ENCODE measurements around the gene SH2D6.

The SH2D6 gene

GRCh38 chr2:85395912-85396475 lies 22.5 kb upstream of the SH2D6 start:
- Histone ChIP-seq H3K9me3 (ENCODE audit: control insufficient read depth, insufficient read depth, low read depth, low read length) (no peaks in the 10 kb centered on the region), H3K4me3 (ENCODE audit: low read depth, low read length) (no peak overlapping the region), H3K4me1 (ENCODE audit: control insufficient read depth, insufficient read depth, low read length) (no peaks in the 10 kb centered on the region), H3K36me3 (ENCODE audit: control insufficient read depth in 2 of 2, insufficient read depth in 1 of 2, low read length in 2 of 2) (peaks cover 0 to 6% of the 10 kb centered on the region in 2 experiments; a peak in 1 of 3 replicates), H3K27ac (ENCODE audit: extremely low read depth, low read depth, low read length) (no peak overlapping the region)
- CTCF ChIA-PET = no interaction called here
- POLR2A ChIA-PET = no interaction called here
- TF ChIP-seq ZNF223 (tag by site-specific recombination; IDR thresholded peaks at IDR 0.05) (no peak), EGR2 (tag by site-specific recombination; IDR thresholded peaks at IDR 0.05; ENCODE audit: low read depth) (no peak), ZNF19 (tag by site-specific recombination; IDR thresholded peaks at IDR 0.05; ENCODE audit: low read depth) (no peak), ZFP69B (tag by site-specific recombination; IDR thresholded peaks at IDR 0.05) (no peak), GLI2 (tag by site-specific recombination; IDR thresholded peaks at IDR 0.05; ENCODE audit: borderline replicate concordance, low read depth) (no peak), ZNF169 (tag by site-specific recombination; IDR thresholded peaks at IDR 0.05) (no peak), ZNF560 (tag by site-specific recombination; IDR thresholded peaks at IDR 0.05; ENCODE audit: borderline replicate concordance) (no peak)
- TF ChIP-seq, protein P1, sequence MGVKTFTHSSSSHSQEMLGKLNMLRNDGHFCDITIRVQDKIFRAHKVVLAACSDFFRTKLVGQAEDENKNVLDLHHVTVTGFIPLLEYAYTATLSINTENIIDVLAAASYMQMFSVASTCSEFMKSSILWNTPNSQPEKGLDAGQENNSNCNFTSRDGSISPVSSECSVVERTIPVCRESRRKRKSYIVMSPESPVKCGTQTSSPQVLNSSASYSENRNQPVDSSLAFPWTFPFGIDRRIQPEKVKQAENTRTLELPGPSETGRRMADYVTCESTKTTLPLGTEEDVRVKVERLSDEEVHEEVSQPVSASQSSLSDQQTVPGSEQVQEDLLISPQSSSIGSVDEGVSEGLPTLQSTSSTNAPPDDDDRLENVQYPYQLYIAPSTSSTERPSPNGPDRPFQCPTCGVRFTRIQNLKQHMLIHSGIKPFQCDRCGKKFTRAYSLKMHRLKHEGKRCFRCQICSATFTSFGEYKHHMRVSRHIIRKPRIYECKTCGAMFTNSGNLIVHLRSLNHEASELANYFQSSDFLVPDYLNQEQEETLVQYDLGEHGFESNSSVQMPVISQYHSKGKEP (tag by site-specific recombination; IDR thresholded peaks at IDR 0.05) = no peak

DNA sequence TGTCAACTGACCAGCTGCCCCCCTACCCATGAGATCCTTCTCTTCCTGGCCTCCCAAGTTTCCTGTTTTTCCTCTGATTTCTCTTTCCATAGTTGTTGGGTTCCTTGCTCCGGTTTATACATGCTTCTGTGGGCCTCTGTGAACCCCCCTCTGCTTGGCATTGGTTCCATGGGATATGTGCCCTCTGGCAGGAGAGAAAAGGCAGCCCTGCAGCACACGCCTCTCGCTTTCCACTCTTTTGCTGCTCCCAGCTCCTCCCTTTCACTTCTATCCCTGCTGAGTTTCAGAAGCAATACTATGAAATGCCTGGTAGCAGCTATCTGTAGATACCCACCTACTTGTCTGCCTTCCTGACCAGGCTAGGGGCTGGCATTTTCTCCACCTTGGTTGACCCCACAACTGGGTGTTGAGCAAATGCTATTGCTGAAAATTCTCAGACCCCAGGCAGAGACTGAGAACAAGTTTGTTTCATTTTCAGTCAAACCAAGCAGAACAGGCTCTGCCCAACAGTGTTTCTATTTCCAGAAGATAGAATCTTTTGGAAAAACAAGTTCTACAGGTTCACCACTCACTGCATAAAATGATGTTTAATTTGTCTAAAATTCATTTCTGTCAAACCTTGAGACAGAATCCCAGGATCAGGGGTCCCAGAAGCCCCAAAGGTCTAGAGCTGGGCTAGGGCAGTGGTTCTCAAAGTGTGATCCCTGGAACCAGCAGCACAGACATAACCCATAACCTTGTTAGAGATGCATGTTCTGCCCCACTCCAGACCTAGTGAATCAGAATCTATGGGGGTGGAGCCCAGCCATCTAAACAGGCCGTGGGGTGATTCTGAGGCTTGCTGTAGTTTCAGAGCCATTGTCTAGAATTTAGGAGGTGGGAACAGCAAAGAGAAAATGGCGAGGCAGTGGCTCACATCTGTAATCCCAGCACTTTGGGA lies 21.7 kb upstream of the SH2D6 start:
- H3K36me3 ChIP-seq (ENCODE audit: control insufficient read depth in 2 of 2, insufficient read depth in 1 of 2, low read length in 2 of 2) = peaks cover 0 to under 1% of the 10 kb centered on the region in 2 experiments; a peak in 1 of 3 replicates
- no peaks in the 10 kb centered on the region for H3K4me1 ChIP-seq (ENCODE audit: control insufficient read depth, insufficient read depth, low read length)
- no peak for TF ChIP-seq SETDB1 (IDR thresholded peaks at IDR 0.05; ENCODE audit: insufficient read length, low read length)
- TF ChIP-seq ZNF311 (tag by site-specific recombination; IDR thresholded peaks at IDR 0.05; ENCODE audit: borderline replicate concordance) = no peak
- no peak for TF ChIP-seq OSR2 (tag by site-specific recombination; IDR thresholded peaks at IDR 0.05)
- no peak for TF ChIP-seq YY2 (tag by site-specific recombination; IDR thresholded peaks at IDR 0.05)
- TF ChIP-seq ZNF530 (tag by site-specific recombination; IDR thresholded peaks at IDR 0.05; ENCODE audit: low read depth) = no peak
- TF ChIP-seq GFI1B (tag by site-specific recombination; IDR thresholded peaks at IDR 0.05) = no peak
- TF ChIP-seq, protein P2, sequence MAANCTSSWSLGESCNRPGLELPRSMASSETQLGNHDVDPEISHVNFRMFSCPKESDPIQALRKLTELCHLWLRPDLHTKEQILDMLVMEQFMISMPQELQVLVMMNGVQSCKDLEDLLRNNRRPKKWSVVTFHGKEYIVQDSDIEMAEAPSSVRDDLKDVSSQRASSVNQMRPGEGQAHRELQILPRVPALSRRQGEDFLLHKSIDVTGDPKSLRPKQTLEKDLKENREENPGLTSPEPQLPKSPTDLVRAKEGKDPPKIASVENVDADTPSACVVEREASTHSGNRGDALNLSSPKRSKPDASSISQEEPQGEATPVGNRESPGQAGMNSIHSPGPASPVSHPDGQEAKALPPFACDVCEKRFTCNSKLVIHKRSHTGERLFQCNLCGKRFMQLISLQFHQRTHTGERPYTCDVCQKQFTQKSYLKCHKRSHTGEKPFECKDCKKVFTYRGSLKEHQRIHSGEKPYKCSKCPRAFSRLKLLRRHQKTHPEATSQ (tag by site-specific recombination; IDR thresholded peaks at IDR 0.05) = no peak
- no peak for TF ChIP-seq EGR2 (tag by site-specific recombination; IDR thresholded peaks at IDR 0.05; ENCODE audit: low read depth)
- TF ChIP-seq KLF8 (tag by site-specific recombination; IDR thresholded peaks at IDR 0.05) = no peak
- no peak for TF ChIP-seq ZBTB6 (tag by site-specific recombination; IDR thresholded peaks at IDR 0.05)
- TF ChIP-seq ZNF776 (tag by site-specific recombination; IDR thresholded peaks at IDR 0.05; ENCODE audit: borderline replicate concordance) = no peak
- TF ChIP-seq ZNF596 (tag by site-specific recombination; IDR thresholded peaks at IDR 0.05) = no peak
- TF ChIP-seq SALL2 (tag by site-specific recombination; IDR thresholded peaks at IDR 0.05; ENCODE audit: borderline replicate concordance) = no peak
- no peak for TF ChIP-seq ZNF777 (tag by site-specific recombination; IDR thresholded peaks at IDR 0.05; ENCODE audit: borderline replicate concordance)
- TF ChIP-seq ZNF585B (tag by site-specific recombination; IDR thresholded peaks at IDR 0.05) = no peak
- TF ChIP-seq ZNF221 (tag by site-specific recombination; IDR thresholded peaks at IDR 0.05; ENCODE audit: borderline replicate concordance) = no peak
- no peak for TF ChIP-seq ZNF792 (tag by site-specific recombination; IDR thresholded peaks at IDR 0.05)
- ChIA-PET POLR2A (no interaction called here), CTCF (no interaction called here)
- no peak overlapping the region for H3K4me3 ChIP-seq (ENCODE audit: low read depth, low read length)
- no peak overlapping the region for H3K27ac ChIP-seq (ENCODE audit: extremely low read depth, low read depth, low read length)
- no peaks in the 10 kb centered on the region for H3K9me3 ChIP-seq (ENCODE audit: control insufficient read depth, insufficient read depth, low read depth, low read length)

Measured in HEK293 (cell line).